Liver (tissue), 9 donors: Measurements from ENCODE around the gene TMED10. TPM values are rescaled to one million over a fixed set of nuclear protein-coding genes. Genes with fewer than 3 reads are reported as not detected.

Experiments used
- DNase-seq: peaks from one replicate; pipeline ENCODE4 v3.0.0-alpha.2; 2017; ENCODE audit warnings: low spot score
- H3K27ac ChIP-seq, 2 donors: one replicate each; pipeline ENCODE4 v1.7.0; 2013; ENCODE audit warnings: inconsistent platforms in 2 of 2, low read length in 2 of 2, control low read depth in 1 of 2, low read depth in 1 of 2, mild to moderate bottlenecking in 1 of 2
- H3K27me3 ChIP-seq, 4 donors: one replicate each; pipeline versions ENCODE4 v1.6.1 to v1.7.0; 2013; ENCODE audit warnings: low read length in 3 of 4, inconsistent platforms in 1 of 4, mild to moderate bottlenecking in 1 of 4, moderate library complexity in 1 of 4; ENCODE audit not compliant: control insufficient read depth in 4 of 4, insufficient read depth in 4 of 4
- H3K36me3 ChIP-seq, 4 donors: one replicate each; pipeline versions ENCODE4 v1.6.1 to v1.7.0; 2013; ENCODE audit warnings: low read length in 3 of 4, mild to moderate bottlenecking in 3 of 4, low read depth in 1 of 4, moderate library complexity in 1 of 4; ENCODE audit not compliant: control insufficient read depth in 4 of 4, insufficient read depth in 3 of 4
- H3K4me1 ChIP-seq, 4 donors: one replicate each; pipeline versions ENCODE4 v1.6.1 to v1.7.0; 2013; ENCODE audit warnings: low read length in 3 of 4, mild to moderate bottlenecking in 3 of 4, moderate library complexity in 1 of 4; ENCODE audit not compliant: control insufficient read depth in 4 of 4, insufficient read depth in 4 of 4
- H3K4me3 ChIP-seq, 3 donors: one replicate each; pipeline versions ENCODE4 v1.6.1 to v1.7.0; 2013; ENCODE audit warnings: low read length in 3 of 3, control low read depth in 1 of 3, low read depth in 1 of 3, mild to moderate bottlenecking in 1 of 3
- H3K9ac ChIP-seq, 2 donors: one replicate each; pipeline ENCODE4 v1.7.0; 2013; ENCODE audit warnings: low read length in 2 of 2, mild to moderate bottlenecking in 2 of 2, moderate library complexity in 2 of 2, control low read depth in 1 of 2, low read depth in 1 of 2
- H3K9me3 ChIP-seq, 4 donors: one replicate each; pipeline versions ENCODE4 v1.6.1 to v1.7.0; 2013; ENCODE audit warnings: low read length in 3 of 4; ENCODE audit not compliant: control insufficient read depth in 4 of 4
- EGR1 ChIP-seq, 2 donors: IDR thresholded peaks; 2 replicates each; pipeline ENCODE4 v1.6.1; 2016 to 2018; ENCODE audit warnings: antibody characterized with exemption in 2 of 2, low read depth in 2 of 2
- FOXA1 ChIP-seq: IDR thresholded peaks from 2 replicates; pipeline ENCODE4 v1.6.1; 2016; ENCODE audit warnings: antibody characterized with exemption
- FOXA2 ChIP-seq: IDR thresholded peaks from 2 replicates; pipeline ENCODE4 v1.6.1; 2016; ENCODE audit warnings: antibody characterized with exemption
- GABPA ChIP-seq, 2 donors: IDR thresholded peaks in 1 of 2; conservative IDR thresholded peaks in 1 of 2; 2 replicates each; pipeline ENCODE4 v1.6.1; 2016; ENCODE audit warnings: antibody characterized with exemption in 2 of 2, mild to moderate bottlenecking in 1 of 2, moderate library complexity in 1 of 2
- HNF4A ChIP-seq, 2 donors: conservative IDR thresholded peaks; 2 replicates each; pipeline ENCODE4 v1.6.1; 2016; ENCODE audit warnings: antibody characterized with exemption in 2 of 2, mild to moderate bottlenecking in 2 of 2
- HNF4G ChIP-seq: IDR thresholded peaks from 2 replicates; pipeline ENCODE4 v1.6.1; 2016; ENCODE audit warnings: antibody characterized with exemption
- JUND ChIP-seq, 2 donors: IDR thresholded peaks; 2 replicates each; pipeline ENCODE4 v1.6.1; 2016; ENCODE audit warnings: antibody characterized with exemption in 2 of 2
- NR2F2 ChIP-seq: IDR thresholded peaks from 2 replicates; pipeline ENCODE4 v1.6.1; 2016; ENCODE audit warnings: antibody characterized with exemption
- RAD21 ChIP-seq, 2 donors: IDR thresholded peaks; 2 replicates each; pipeline ENCODE4 v1.6.1; 2016; ENCODE audit warnings: antibody characterized with exemption in 2 of 2, mild to moderate bottlenecking in 2 of 2
- RXRA ChIP-seq, 2 donors: IDR thresholded peaks; 2 replicates each; pipeline ENCODE4 v1.6.1; 2017 to 2018; ENCODE audit warnings: antibody characterized with exemption in 2 of 2, mild to moderate bottlenecking in 1 of 2
- SP1 ChIP-seq: IDR thresholded peaks from 2 replicates; pipeline ENCODE4 v1.6.1; 2018; ENCODE audit warnings: antibody characterized with exemption, mild to moderate bottlenecking
- TAF1 ChIP-seq: conservative IDR thresholded peaks from 2 replicates; pipeline ENCODE4 v1.6.1; 2016; ENCODE audit warnings: antibody characterized with exemption, mild to moderate bottlenecking
- WGBS: extraction: QIAGEN DNeasy Blood & Tissue Kit; methylation state at CpG from one replicate; pipeline ENCODE4 v1.1.7; 2013; 5-methylcytosine and 5-hydroxymethylcytosine counted together
- polyA plus RNA-seq, 2 donors: library from polyadenylated mRNA; stranded (reverse) in 1 of 2; unstranded in 1 of 2; fragments of 200-250 nt in 1 of 2; fragments of >200 nt in 1 of 2; fragmentation: Nextera tagmentation in 1 of 2; extraction: Ambion mirVana in 1 of 2; gene quantifications; one replicate each; pipeline versions ENCODE4 v1.2.1 to v1.2.3, GENCODE V29; 2013 to 2015
- total RNA-seq, 2 donors: library from RNA; depleted of rRNA; stranded (reverse); fragments of >200 nt; gene quantifications; one replicate each; pipeline ENCODE4 v1.2.3, GENCODE V29; 2014
- TF ChIP-seq, protein P1 (sequence below): IDR thresholded peaks from 2 replicates; pipeline ENCODE4 v1.6.1; 2016; ENCODE audit warnings: antibody characterized with exemption, mild to moderate bottlenecking
- TF ChIP-seq, protein P2 (sequence below): IDR thresholded peaks from 2 replicates; pipeline ENCODE4 v1.6.1; 2016; ENCODE audit warnings: antibody characterized with exemption
- TF ChIP-seq, protein P3 (sequence below): IDR thresholded peaks from 2 replicates; pipeline ENCODE4 v1.6.1; 2016; ENCODE audit warnings: antibody characterized with exemption
- TF ChIP-seq, protein P4 (sequence below): fragments of 150-350 bp; IDR thresholded peaks from 2 replicates; pipeline ENCODE4 v1.5.1; 2017; ENCODE audit warnings: improper control_type of control experiment, low read depth, low read length; ENCODE audit not compliant: missing input control
- donor health status: healthy.
- donor health status: healthy.
- donor health status: healthy.
- donor health status: healthy.
- donor health status: healthy.

Gene TMED10
- total and polyA plus RNA-seq, 4 donors, result 167 to 349 (median 252) TPM

DNA sequence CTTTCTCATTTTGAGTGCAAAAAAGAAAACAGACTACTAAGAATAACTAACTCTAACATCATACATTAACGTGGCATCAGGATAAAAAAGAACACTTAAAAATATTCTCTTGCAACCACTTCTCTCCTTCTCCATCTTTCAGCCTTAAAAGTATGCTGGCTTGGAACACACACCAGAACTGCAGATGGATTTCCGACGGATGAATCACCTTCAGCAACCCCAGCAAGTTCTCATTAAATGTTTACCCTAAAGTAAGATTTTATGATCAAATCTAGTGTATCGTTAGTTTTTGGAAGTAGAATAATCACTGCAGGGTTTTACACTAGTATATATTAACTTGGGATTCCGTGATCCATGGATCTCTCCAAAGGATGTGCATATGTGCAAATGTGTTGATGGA is 50.8 kb downstream of the TMED10 start:
- Histone ChIP-seq H3K36me3 (peaks cover 0 to 6% (median 4%) of the 10 kb centered on the region in 4 donors), H3K9me3 (no peaks in the 10 kb centered on the region), H3K27ac (peak overlapping the region; percentile 7 to 98), H3K4me3 (peak overlapping the region; percentile 86 to 100 (median 92)), H3K4me1 (peaks cover 2 to 29% (median 15%) of the 10 kb centered on the region in 4 donors), H3K27me3 (no peaks in the 10 kb centered on the region), H3K9ac (no peak overlapping the region)
- 78% methylated on average over 5 of the region's 5 CpGs for WGBS
- DNase-seq, result no peak
- TF ChIP-seq SP1 (no peak), NR2F2 (no peak), FOXA2 (no peak), TAF1 (no peak), JUND (IDR thresholded peaks at IDR 0.05) (no peak), HNF4A (conservative IDR thresholded peaks at IDR 0.05) (no peak), RAD21 (IDR thresholded peaks at IDR 0.05) (no peak), EGR1 (IDR thresholded peaks at IDR 0.05; ENCODE audit: low read depth in 2 of 2) (no peak), HNF4G (no peak), FOXA1 (no peak), RXRA (IDR thresholded peaks at IDR 0.05) (no peak), GABPA (IDR thresholded peaks at IDR 0.05 in 1 of 2, conservative IDR thresholded peaks at IDR 0.05 in 1 of 2) (no peak)
- TF ChIP-seq, protein P1, sequence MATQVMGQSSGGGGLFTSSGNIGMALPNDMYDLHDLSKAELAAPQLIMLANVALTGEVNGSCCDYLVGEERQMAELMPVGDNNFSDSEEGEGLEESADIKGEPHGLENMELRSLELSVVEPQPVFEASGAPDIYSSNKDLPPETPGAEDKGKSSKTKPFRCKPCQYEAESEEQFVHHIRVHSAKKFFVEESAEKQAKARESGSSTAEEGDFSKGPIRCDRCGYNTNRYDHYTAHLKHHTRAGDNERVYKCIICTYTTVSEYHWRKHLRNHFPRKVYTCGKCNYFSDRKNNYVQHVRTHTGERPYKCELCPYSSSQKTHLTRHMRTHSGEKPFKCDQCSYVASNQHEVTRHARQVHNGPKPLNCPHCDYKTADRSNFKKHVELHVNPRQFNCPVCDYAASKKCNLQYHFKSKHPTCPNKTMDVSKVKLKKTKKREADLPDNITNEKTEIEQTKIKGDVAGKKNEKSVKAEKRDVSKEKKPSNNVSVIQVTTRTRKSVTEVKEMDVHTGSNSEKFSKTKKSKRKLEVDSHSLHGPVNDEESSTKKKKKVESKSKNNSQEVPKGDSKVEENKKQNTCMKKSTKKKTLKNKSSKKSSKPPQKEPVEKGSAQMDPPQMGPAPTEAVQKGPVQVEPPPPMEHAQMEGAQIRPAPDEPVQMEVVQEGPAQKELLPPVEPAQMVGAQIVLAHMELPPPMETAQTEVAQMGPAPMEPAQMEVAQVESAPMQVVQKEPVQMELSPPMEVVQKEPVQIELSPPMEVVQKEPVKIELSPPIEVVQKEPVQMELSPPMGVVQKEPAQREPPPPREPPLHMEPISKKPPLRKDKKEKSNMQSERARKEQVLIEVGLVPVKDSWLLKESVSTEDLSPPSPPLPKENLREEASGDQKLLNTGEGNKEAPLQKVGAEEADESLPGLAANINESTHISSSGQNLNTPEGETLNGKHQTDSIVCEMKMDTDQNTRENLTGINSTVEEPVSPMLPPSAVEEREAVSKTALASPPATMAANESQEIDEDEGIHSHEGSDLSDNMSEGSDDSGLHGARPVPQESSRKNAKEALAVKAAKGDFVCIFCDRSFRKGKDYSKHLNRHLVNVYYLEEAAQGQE, result no peak
- TF ChIP-seq, protein P2, sequence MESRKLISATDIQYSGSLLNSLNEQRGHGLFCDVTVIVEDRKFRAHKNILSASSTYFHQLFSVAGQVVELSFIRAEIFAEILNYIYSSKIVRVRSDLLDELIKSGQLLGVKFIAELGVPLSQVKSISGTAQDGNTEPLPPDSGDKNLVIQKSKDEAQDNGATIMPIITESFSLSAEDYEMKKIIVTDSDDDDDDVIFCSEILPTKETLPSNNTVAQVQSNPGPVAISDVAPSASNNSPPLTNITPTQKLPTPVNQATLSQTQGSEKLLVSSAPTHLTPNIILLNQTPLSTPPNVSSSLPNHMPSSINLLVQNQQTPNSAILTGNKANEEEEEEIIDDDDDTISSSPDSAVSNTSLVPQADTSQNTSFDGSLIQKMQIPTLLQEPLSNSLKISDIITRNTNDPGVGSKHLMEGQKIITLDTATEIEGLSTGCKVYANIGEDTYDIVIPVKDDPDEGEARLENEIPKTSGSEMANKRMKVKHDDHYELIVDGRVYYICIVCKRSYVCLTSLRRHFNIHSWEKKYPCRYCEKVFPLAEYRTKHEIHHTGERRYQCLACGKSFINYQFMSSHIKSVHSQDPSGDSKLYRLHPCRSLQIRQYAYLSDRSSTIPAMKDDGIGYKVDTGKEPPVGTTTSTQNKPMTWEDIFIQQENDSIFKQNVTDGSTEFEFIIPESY, result no peak
- TF ChIP-seq, protein P3, sequence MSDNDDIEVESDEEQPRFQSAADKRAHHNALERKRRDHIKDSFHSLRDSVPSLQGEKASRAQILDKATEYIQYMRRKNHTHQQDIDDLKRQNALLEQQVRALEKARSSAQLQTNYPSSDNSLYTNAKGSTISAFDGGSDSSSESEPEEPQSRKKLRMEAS, result no peak
- TF ChIP-seq, protein P4, sequence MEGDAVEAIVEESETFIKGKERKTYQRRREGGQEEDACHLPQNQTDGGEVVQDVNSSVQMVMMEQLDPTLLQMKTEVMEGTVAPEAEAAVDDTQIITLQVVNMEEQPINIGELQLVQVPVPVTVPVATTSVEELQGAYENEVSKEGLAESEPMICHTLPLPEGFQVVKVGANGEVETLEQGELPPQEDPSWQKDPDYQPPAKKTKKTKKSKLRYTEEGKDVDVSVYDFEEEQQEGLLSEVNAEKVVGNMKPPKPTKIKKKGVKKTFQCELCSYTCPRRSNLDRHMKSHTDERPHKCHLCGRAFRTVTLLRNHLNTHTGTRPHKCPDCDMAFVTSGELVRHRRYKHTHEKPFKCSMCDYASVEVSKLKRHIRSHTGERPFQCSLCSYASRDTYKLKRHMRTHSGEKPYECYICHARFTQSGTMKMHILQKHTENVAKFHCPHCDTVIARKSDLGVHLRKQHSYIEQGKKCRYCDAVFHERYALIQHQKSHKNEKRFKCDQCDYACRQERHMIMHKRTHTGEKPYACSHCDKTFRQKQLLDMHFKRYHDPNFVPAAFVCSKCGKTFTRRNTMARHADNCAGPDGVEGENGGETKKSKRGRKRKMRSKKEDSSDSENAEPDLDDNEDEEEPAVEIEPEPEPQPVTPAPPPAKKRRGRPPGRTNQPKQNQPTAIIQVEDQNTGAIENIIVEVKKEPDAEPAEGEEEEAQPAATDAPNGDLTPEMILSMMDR, result no peak

DNA sequence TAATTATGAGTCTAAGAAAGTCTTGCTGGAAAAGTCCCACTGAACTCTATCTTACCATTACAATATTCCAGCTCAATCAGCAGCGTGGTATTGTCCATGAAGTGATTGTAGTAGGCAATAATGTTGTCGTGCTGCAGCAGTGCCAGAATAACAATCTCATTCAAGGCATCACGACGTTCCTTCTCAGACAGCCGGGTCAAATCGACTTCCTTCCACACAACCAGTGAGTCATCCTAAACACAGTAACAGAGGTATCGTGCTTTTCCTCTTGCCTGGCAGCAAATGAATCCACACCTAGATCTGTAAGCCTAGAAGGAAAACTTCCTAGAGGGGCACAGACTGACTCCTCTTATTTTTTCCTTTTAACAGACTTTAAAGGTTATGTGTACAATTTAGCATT is 52.4 kb downstream of the TMED10 start:
- H3K27me3 ChIP-seq, result no peaks in the 10 kb centered on the region
- peaks cover 2 to 29% (median 15%) of the 10 kb centered on the region in 4 donors for H3K4me1 ChIP-seq
- H3K27ac ChIP-seq, result peak overlapping the region; percentile 35
- DNase-seq, result no peak
- peaks cover 2 to 17% (median 15%) of the 10 kb centered on the region in 4 donors for H3K36me3 ChIP-seq
- no peak overlapping the region for H3K4me3 ChIP-seq
- H3K9me3 ChIP-seq, result no peaks in the 10 kb centered on the region
- 60% methylated on average over 7 of the region's 7 CpGs for WGBS
- peak; percentile 52 to 54 for TF ChIP-seq JUND (IDR thresholded peaks at IDR 0.05)
- TF ChIP-seq, protein P4, result no peak
- no peak overlapping the region for H3K9ac ChIP-seq
